Stimulated activated CD4-positive, alpha-beta T cell treated with anti-CD3 and anti-CD28 coated beads, Interleukin-1b, Interleukin-23, amount 100 ng/mL, for 1 hour (primary cell): ENCODE data around the gene FAM187B.
"Not testable (repeated sequence)": the region's sequence is repeated elsewhere in the genome, so short reads cannot be mapped to it uniquely, and the experiment has no call there.

Experiments used
- DNase-seq, 2 donors: peaks; one replicate each; pipeline ENCODE4 v3.0.0-alpha.2; 2020; ENCODE audit warnings: low read depth in 2 of 2

Gene FAM187B

DNA sequence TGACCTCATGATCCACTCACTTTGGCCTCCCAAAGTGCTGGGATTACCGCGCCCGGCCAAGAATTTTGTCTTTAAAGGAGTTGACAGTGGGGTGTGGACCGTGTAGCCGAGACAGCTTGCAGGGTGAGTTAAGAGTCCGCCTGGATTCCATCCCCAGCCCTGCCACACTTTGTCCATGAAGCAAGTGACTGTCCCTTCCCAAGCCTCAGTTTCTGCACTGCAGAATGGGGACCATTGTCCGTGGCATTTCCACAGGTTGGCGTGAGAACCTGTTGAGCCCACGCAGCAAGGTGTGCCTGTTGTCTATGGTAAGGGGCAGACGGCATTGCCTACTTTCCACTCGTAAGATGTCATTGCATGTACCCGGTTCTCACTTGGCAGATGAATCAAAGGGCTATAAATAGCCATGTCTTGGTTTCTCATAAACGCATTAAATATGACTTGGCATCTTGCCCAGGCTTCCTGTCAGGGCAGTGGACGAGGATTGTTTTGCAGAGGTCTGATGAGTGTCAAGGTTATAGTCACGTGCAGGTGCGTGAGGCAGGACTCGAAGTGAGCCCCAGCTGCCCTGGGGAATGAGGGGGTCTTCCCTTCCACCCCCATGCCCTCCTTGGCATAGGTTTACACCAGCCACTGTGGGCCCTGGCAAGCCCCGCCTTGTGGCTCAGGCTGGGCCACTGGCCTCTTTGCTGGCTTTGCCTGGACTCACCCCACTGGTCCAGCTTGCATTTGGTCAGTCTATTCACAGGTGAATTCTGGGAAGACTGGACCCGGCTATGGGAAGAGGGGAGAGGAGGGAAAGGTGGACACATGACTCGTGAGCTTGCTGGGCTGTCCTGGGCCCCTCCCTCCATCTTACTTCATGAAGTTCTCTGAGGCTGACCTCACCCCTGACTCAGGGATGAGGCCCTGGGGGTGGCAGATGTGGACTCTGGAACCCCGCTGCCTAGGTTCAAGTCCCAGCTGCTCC lies 14.6 kb downstream of the FAM187B start:
- peak in 1 of 2 donors; percentile 75 for DNase-seq

DNA sequence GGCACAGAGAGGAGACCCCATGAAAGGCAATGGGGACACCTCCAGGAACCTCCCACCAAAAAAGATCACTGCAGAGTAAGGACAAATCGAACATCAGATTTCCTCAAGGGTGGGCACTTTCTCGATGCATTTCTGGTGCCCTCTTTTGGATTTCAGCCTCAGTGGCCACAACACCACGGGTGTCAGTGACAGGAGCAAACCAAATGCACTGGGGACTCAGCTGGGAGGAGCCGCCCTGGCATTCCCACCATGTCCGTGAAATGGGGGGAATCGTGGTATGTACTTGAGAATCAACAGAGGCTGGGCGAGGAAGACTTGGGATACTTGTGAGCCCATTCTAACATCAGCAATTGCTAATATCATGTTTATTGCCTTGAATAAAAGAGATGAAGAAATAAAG lies 16.3 kb downstream of the FAM187B start:
- no peak for DNase-seq

DNA sequence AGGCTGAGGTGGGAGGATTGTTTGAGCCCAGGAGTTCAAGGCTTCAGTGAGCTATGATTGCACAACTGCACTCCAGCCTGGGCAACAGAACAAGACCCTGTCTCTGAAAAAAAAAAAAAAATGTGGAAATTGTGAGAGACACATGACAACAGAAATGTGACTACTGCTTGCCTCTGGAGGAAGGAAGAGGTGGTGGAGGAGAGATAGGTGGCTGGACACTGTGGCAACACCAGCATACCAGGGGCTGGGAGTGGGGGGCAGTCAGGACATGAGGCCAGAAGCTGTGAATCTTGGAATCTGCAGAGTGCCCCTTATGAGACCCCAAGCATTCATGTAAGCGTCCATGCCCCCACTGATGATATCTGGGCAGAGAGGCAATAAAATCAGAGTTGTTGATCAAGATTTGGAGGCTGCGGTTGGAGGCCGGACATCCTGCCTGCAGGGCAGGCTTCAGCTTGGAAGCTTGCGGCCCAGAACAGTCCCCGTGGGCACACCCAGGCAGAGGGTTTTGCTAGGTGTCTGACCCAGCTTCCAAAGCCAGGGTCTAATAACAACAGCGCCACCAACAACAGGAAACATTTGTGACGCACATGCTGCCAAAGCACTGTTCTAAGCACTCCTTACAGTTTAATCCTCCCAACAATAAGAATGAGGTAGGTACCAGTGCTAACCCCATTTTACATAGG lies 16.9 kb downstream of the FAM187B start:
- peak in 1 of 2 donors; percentile 65 for DNase-seq

DNA sequence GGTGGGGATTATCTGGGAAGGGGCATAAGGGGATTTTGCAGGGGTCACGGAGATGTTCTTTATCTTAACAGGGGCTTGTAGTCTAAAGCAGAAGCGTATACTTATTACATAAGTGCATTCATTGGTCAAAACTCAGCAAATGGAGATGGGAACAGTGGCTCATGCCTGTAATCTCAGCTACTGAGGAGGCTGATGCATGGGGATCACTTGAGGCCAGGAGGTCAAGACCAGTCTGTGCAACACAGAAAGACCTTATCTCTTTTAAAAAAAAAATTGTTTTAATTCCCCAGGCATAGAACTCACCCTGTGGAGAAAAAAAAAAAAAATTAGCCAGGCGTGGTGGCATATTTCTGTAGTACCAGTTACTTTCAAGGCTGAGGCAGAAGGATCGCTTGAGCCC lies 18.9 kb downstream of the FAM187B start:
- DNase-seq, result no peak

DNA sequence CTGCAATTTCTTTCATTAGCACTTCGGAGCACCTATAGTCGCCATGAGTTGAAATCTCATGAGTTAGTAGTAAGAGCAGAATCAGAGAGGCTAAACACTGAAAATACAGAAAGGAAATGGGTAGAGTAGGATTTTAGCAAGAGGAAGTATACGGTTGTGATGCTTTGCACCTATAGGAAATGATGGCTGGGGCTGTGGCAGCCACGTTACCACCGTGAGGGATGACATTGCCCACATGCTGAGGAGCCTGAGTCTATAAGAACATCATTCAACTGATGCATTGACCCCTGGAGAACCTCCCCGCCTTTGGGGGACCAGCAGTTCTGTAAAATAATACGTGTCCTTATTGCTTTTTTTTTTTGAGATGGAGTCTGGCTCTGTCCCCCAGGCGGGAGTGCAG lies 20.4 kb downstream of the FAM187B start:
- no peak for DNase-seq

DNA sequence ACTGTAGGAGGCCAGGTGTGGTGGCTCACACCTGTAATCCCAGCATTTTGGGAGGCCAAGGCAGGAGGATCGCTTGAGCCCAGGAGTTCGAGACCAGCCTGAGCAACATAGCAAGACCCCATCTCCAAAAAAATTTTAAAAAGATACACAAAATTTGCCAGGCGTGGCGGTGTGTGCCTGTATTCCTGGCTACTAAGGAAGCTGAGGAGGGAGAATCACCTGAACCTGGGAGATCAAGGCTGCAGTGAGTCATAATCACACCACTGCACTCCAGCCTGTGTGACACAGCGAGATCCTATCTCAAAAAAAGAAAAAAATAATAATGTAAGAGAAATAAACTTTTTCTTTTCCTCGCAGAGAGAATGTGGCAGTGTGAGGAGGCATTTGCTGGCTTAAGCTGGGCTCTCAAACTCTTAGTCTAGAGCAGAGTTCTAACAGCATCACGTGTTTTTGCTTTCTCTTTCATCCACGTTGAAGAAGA lies 21.1 kb downstream of the FAM187B start:
- DNase-seq, result no peak

DNA sequence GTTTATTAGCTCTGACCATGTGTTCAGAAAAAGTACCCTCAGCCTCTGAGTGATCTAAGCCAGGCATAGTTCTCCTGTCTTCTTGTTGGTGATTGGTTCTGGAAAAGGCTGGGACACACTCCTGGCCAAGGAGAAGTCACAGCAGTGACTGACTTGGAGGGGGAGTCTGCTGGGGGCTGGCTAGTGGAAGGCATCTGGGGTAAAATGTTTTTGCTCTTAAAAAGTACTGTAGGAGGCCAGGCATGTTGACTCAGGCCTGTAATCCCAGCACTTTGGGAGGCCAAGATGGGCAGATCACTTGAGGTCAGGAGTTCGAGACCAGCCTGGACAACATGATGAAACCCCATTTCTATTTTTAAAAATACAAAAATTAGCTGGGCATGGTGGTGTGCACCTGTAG lies 21.7 kb downstream of the FAM187B start:
- no peak for DNase-seq

DNA sequence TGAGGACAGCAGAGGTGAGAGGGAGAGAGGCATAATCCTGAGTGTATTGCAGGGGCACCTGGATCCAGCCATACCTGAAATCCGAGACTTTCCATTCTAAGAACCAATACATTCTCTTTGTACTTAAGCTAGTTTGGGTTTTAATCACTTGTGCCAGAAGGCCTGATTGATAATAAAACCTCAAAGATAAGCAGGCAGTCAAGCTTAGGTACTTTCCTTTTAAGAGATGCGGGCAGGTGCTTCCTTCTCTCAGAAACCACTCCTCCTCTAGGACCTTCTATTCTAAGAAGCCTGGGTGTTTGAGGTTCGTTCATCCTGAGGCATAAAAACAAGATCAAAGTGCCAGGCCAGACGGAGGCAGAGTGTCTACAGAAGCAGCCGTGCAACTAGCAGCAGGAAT lies 22.2 kb downstream of the FAM187B start:
- DNase-seq, result no peak

DNA sequence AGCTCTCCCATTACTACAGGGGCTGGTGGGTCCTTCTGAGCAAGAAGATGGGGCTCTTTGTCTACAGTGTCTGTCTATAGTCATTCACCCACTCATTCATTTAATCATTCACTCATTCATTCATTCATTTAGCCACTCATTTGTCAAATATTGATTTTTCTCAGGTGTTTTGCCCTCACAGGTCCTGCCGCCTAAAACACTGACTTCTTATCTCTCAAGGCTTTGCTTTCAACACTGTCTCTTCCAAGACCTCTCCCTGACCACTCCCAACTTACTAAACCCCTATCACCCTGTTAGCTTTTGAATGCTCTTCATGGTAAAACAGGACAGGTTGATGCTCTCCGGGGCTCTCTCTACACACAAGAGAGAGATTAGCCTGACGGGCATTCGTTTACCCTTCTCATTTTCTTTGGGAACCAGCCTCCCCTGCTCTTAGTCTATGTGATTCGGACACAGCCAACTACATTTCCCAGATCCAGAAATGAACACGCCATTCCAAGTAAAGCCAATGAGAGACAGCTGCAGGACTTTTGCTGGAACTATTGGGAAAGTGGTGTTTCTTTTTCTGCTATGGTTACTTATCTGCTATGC lies 22.7 kb downstream of the FAM187B start:
- no peak for DNase-seq

- DNase-seq, result no peak
Measured at GRCh38 chr19:35204799-35205732, 23.5 kb downstream of the FAM187B start.

- no peak for DNase-seq
Measured at GRCh38 chr19:35202722-35203688, 25.5 kb downstream of the FAM187B start.

DNA sequence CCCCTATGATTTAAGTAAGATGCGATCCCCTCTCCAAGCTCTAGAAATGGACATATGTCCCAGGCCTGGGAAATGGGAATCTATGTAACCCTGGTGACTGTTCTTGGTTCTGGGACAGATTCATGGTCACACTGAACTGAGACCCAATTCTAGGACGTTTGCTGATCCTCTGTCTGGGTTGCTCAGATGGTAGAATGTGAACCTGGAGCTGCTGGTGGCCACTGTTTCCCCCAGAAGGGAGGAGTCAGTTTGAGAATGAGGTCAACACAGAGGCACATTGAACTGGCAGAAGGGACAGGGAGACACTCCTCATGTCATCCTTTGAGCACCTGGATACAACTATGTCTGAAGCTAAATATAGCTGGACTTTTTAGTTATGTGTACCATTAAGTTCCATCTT lies 29.1 kb downstream of the FAM187B start:
- no peak for DNase-seq

- not testable (repeated sequence) for DNase-seq
Measured at GRCh38 chr19:35196861-35197260, 31.7 kb downstream of the FAM187B start.

DNA sequence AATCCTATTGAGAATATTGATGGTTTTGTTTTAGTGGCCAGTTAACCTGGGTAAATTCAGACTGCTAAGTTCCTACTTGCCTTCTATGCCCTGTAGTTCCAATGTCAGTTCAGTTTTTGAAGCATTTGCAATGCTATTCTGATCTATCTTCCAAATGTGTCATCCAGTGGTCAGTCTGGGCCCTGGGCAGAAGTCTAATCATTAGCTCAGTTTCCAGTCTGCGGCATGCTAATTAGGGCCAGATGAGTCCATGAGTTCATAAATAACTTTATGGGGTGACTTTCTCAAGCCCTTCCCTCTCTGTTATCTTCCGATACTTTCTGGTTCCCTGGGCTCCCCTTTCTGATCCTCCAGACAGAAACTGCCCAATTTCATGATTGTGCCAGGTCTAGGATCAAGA lies 32.7 kb downstream of the FAM187B start:
- no peak for DNase-seq

- DNase-seq, result no peak
Measured at GRCh38 chr19:35194012-35194984, 34.2 kb downstream of the FAM187B start.

DNA sequence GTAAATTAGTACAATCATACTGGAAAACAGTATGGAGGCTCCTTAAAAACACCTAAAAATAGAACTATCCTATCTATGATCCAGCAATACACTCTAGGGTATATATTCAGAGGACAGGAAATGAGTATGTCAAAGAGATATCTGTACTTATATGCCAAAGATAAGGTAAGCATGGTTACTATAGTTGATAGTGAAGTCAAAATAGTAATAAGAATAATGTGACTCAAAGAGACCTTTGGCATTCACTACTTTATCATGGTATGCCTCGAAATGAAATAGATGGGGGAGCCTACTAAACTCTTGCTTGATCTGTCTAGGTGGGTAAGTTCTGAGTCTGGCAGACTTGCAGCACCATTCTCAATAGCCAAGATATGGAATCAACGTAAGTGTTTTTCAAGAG lies 43.7 kb downstream of the FAM187B start:
- DNase-seq, result no peak

DNA sequence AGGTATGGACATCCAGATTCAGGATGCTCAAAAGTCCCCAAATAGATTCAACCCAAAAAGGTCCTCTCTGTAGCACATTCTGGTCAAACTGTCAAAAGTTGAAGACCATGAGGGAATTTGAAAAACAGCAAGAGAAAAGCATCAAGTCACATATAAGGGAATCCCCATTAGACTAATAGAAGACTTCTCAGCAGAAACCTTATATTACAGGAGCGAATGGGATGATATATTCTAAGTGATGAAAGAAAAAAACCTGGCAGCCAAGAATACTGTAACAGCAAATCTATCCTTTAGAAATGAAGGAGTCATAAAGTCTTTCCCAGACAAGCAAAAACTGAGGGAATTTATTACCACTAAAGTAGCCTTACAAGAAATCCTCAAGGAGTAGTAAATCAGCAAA lies 44.3 kb downstream of the FAM187B start:
- DNase-seq, result no peak

DNA sequence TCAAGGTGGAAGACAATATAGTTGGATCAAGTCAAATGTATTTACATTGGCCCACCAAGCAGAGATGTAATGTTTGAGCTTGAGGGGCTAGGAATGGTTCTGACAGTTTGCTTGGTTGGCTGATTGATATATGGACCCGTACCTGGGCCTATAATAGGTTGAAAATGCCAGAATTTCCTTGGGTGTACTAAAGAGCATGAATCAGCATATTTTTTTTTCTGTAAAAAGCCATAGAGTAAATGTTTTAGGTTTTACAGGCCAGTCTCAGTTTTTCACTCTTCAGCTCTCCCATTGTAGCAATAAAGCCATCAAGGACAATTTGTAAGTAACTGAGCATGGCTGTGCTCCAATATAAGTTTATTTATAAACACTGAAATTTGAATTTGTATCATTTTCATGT lies 47.2 kb downstream of the FAM187B start:
- DNase-seq, result no peak

- DNase-seq, result no peak
Measured at GRCh38 chr19:35179830-35180229, 48.7 kb downstream of the FAM187B start.
